H1 (cell line): Measurements from ENCODE around the gene CLEC16A. TPM values are rescaled to one million over a fixed set of nuclear protein-coding genes. Genes with fewer than 3 reads are reported as not detected.

ENCODE experiments used
- CTCF ChIA-PET: fragments of 300-600 bp; sonication (Branson Sonifier 250); formaldehyde crosslinking; loops from one replicate; lab custom pipeline; 2021; ENCODE audit not compliant: partially characterized antibody; lab: Charles Lee
- POLR2A ChIA-PET: fragments of 300-600 bp; sonication (Branson Sonifier 250); formaldehyde crosslinking; loops from one replicate; lab custom pipeline; 2021; ENCODE audit warnings: inconsistent platforms; ENCODE audit not compliant: partially characterized antibody; lab: Charles Lee
- DNase-seq, 2 experiments: peaks; one replicate each; pipeline versions ENCODE4 v3.0.0 to v3.0.0-alpha.2; 2010 to 2022; ENCODE audit warnings: low spot score in 2 of 2, low read depth in 1 of 2, mixed read lengths in 1 of 2
- FAIRE-seq: peaks from 2 replicates; lab custom pipeline; 2011; peaks lifted over from hg19 to GRCh38; lab: Jason Lieb, UNC
- H2AFZ ChIP-seq: 2 replicates; pipeline ENCODE4 v1.8.1; 2012; ENCODE audit warnings: low read length, inconsistent platforms
- H2AK5ac ChIP-seq: 2 replicates; pipeline ENCODE4 v1.6.1; 2013; ENCODE audit warnings: low read depth, low read length
- H2BK120ac ChIP-seq: replicated peaks from 2 replicates; pipeline ENCODE3; 2013; ENCODE audit warnings: low read depth, low read length, inconsistent platforms
- H2BK12ac ChIP-seq: 2 replicates; pipeline ENCODE4 v1.6.1; 2013; ENCODE audit warnings: low read depth, low read length
- H2BK15ac ChIP-seq: 2 replicates; pipeline ENCODE4 v1.6.1; 2013; ENCODE audit warnings: low read length
- H2BK20ac ChIP-seq: 2 replicates; pipeline ENCODE4 v1.6.1; 2013; ENCODE audit warnings: low read length
- H2BK5ac ChIP-seq: 2 replicates; pipeline ENCODE4 v1.6.1; 2013; ENCODE audit warnings: low read depth, low read length
- H3K14ac ChIP-seq: 2 replicates; pipeline ENCODE4 v1.6.1; 2013; ENCODE audit warnings: inconsistent platforms; ENCODE audit not compliant: insufficient read length
- H3K18ac ChIP-seq: 2 replicates; pipeline ENCODE4 v1.6.1; 2013; ENCODE audit warnings: low read length; ENCODE audit errors: extremely low read depth
- H3K23ac ChIP-seq: 2 replicates; pipeline ENCODE4 v1.6.1; 2013; ENCODE audit warnings: inconsistent platforms; ENCODE audit not compliant: insufficient read length
- H3K23me2 ChIP-seq: 2 replicates; pipeline ENCODE4 v1.6.1; 2013; ENCODE audit warnings: low read depth, low read length
- H3K27ac ChIP-seq: 2 replicates; pipeline ENCODE4 v1.6.1; 2011; ENCODE audit warnings: low read depth, low read length, inconsistent platforms
- H3K27me3 ChIP-seq, 4 experiments: replicated peaks in 1 of 4; 1 replicate in 1 of 4; 2 replicates in 3 of 4; pipeline versions ENCODE4 v1.6.1 to v1.8.1; 2011 to 2013; ENCODE audit warnings: low read length in 3 of 4, mild to moderate bottlenecking in 3 of 4, inconsistent platforms in 2 of 4, mixed read lengths in 2 of 4, moderate library complexity in 1 of 4; ENCODE audit not compliant: control insufficient read depth in 3 of 4, insufficient read depth in 3 of 4; ENCODE audit errors: extremely low read depth in 1 of 4
- H3K36me3 ChIP-seq, 4 experiments: 2 replicates each; pipeline versions ENCODE4 v1.6.1 to v1.8.1; 2011 to 2013; ENCODE audit warnings: mild to moderate bottlenecking in 4 of 4, low read length in 3 of 4, moderate library complexity in 2 of 4, control low read depth in 1 of 4, inconsistent platforms in 1 of 4; ENCODE audit not compliant: insufficient read depth in 4 of 4, control insufficient read depth in 2 of 4
- H3K4ac ChIP-seq: replicated peaks from 2 replicates; pipeline ENCODE3; 2013; ENCODE audit warnings: low read length, low read depth, mixed read lengths, inconsistent platforms; ENCODE audit not compliant: insufficient read length
- H3K4me1 ChIP-seq, 4 experiments: replicated peaks in 1 of 4; 1 replicate in 1 of 4; 2 replicates in 3 of 4; pipeline versions ENCODE4 v1.6.1 to v1.8.1; 2011 to 2013; ENCODE audit warnings: low read length in 3 of 4, inconsistent platforms in 2 of 4, mixed read lengths in 1 of 4; ENCODE audit not compliant: insufficient read depth in 4 of 4, control insufficient read depth in 3 of 4
- H3K4me2 ChIP-seq, 2 experiments: 2 replicates each; pipeline versions ENCODE4 v1.6.1 to v1.8.1; 2011 to 2013; ENCODE audit warnings: low read depth in 2 of 2, low read length in 2 of 2, control low read depth in 1 of 2, inconsistent platforms in 1 of 2, mild to moderate bottlenecking in 1 of 2; ENCODE audit not compliant: insufficient read depth in 1 of 2
- H3K4me3 ChIP-seq, 4 experiments: fragments of 200-600, 300-600 bp in 1 of 4; sonication (generic), shearing (Covaris generic), sonication (Bioruptor Twin) in 1 of 4; 2 replicates each; pipeline versions ENCODE4 v1.5.1 to v1.8.1; 2011 to 2016; ENCODE audit warnings: low read length in 4 of 4, low read depth in 3 of 4, control low read depth in 2 of 4, inconsistent platforms in 2 of 4, mild to moderate bottlenecking in 2 of 4, mixed read lengths in 1 of 4, moderate library complexity in 1 of 4; ENCODE audit not compliant: insufficient read depth in 2 of 4; ENCODE audit errors: extremely low read depth in 1 of 4
- H3K56ac ChIP-seq: replicated peaks from 2 replicates; pipeline ENCODE3; 2013; ENCODE audit warnings: low read depth, mild to moderate bottlenecking, mixed read lengths, low read length, inconsistent platforms; ENCODE audit not compliant: insufficient read length
- H3K79me1 ChIP-seq: 2 replicates; pipeline ENCODE4 v1.6.1; 2013; ENCODE audit warnings: low read depth, low read length, control low read depth
- H3K79me2 ChIP-seq, 2 experiments: 2 replicates each; pipeline versions ENCODE4 v1.6.1 to v1.8.1; 2012 to 2013; ENCODE audit warnings: low read length in 2 of 2, mild to moderate bottlenecking in 2 of 2, inconsistent platforms in 1 of 2; ENCODE audit not compliant: insufficient read depth in 2 of 2, control insufficient read depth in 1 of 2
- H3K9ac ChIP-seq, 4 experiments: replicated peaks in 1 of 4; 1 replicate in 1 of 4; 2 replicates in 3 of 4; pipeline versions ENCODE4 v1.6.1 to v1.8.1; 2011 to 2013; ENCODE audit warnings: low read depth in 3 of 4, low read length in 3 of 4, control low read depth in 2 of 4, mild to moderate bottlenecking in 2 of 4, moderate library complexity in 2 of 4, inconsistent platforms in 1 of 4; ENCODE audit errors: extremely low read depth in 1 of 4
- H3K9me3 ChIP-seq, 2 experiments: 2 replicates each; pipeline versions ENCODE4 v1.6.1 to v1.8.1; 2012 to 2013; ENCODE audit warnings: mild to moderate bottlenecking in 2 of 2, moderate library complexity in 2 of 2, control low read depth in 1 of 2, inconsistent platforms in 1 of 2, low read depth in 1 of 2, low read length in 1 of 2, mixed read lengths in 1 of 2; ENCODE audit not compliant: insufficient read depth in 2 of 2
- H4K20me1 ChIP-seq, 2 experiments: replicated peaks in 1 of 2; 2 replicates each; pipeline versions ENCODE3 to v1.8.1; 2011 to 2013; ENCODE audit warnings: inconsistent platforms in 2 of 2, low read length in 2 of 2, mild to moderate bottlenecking in 1 of 2; ENCODE audit not compliant: insufficient read depth in 2 of 2, control insufficient read depth in 1 of 2
- H4K5ac ChIP-seq: 2 replicates; pipeline ENCODE4 v1.6.1; 2013; ENCODE audit warnings: low read length, low read depth, mixed read lengths, inconsistent platforms; ENCODE audit not compliant: insufficient read length
- H4K8ac ChIP-seq: 2 replicates; pipeline ENCODE4 v1.8.0; 2013; ENCODE audit warnings: mild to moderate bottlenecking, moderate library complexity, low read length, inconsistent platforms; ENCODE audit not compliant: insufficient read depth; ENCODE audit errors: extremely low read depth
- H4K91ac ChIP-seq: replicated peaks from 2 replicates; pipeline ENCODE3; 2013; ENCODE audit warnings: low read length, mixed read lengths, inconsistent platforms; ENCODE audit not compliant: insufficient read length
- ATF3 ChIP-seq: IDR thresholded peaks from 2 replicates; pipeline ENCODE4 v1.6.1; 2011; ENCODE audit warnings: low read depth, mild to moderate bottlenecking, low read length; ENCODE audit not compliant: insufficient read depth
- CHD1 ChIP-seq: IDR thresholded peaks from 2 replicates; pipeline ENCODE4 v1.6.1; 2012; ENCODE audit warnings: low read depth, low read length, improper control_type of control experiment
- CREB1 ChIP-seq: IDR thresholded peaks from 2 replicates; pipeline ENCODE4 v1.6.1; 2012; ENCODE audit warnings: inconsistent platforms
- E2F6 ChIP-seq: IDR thresholded peaks from 2 replicates; pipeline ENCODE4 v1.6.1; 2012; ENCODE audit warnings: inconsistent platforms
- GTF2F1 ChIP-seq: IDR thresholded peaks from 2 replicates; pipeline ENCODE4 v1.6.1; 2012; ENCODE audit warnings: low read depth, low read length, improper control_type of control experiment, borderline replicate concordance
- JUND ChIP-seq: IDR thresholded peaks from 2 replicates; pipeline ENCODE4 v1.6.1; 2011; ENCODE audit warnings: mild to moderate bottlenecking, improper control_type of control experiment, low read length
- KDM1A ChIP-seq: fragments of 200-600, 300-600 bp; sonication (generic); IDR thresholded peaks from 2 replicates; pipeline ENCODE4 v1.7.1; 2016; ENCODE audit warnings: mild to moderate bottlenecking, low read length, borderline replicate concordance
- NANOG ChIP-seq: IDR thresholded peaks from 2 replicates; pipeline ENCODE4 v1.6.1; 2011; ENCODE audit warnings: low read length, low read depth, mild to moderate bottlenecking, inconsistent platforms; ENCODE audit not compliant: insufficient read depth, poor library complexity, severe bottlenecking
- RBBP5 ChIP-seq: IDR thresholded peaks from 2 replicates; pipeline ENCODE4 v1.7.1; 2012; ENCODE audit warnings: low read depth, mild to moderate bottlenecking, inconsistent platforms, low read length, moderate library complexity, borderline replicate concordance
- SAP30 ChIP-seq: fragments of 300-600 bp; sonication (generic); IDR thresholded peaks from 2 replicates; pipeline ENCODE4 v1.7.1; 2012; ENCODE audit warnings: low read length, moderate library complexity, mild to moderate bottlenecking, inconsistent platforms; ENCODE audit not compliant: insufficient read depth, insufficient replicate concordance
- SP1 ChIP-seq: IDR thresholded peaks from 2 replicates; pipeline ENCODE4 v1.6.1; 2011; ENCODE audit warnings: low read depth, low read length
- ZNF274 ChIP-seq: IDR thresholded peaks from 2 replicates; pipeline ENCODE4 v1.7.0; 2012; ENCODE audit warnings: low read length, borderline replicate concordance; ENCODE audit errors: extremely low read depth
- WGBS, 2 experiments: shearing (Covaris generic) in 1 of 2; methylation state at CpG; one replicate each; pipeline versions ENCODE4 v1.1.6 to v1.1.7; 2013 to 2015; ENCODE audit warnings: low lambda C conversion rate in 2 of 2, mixed read lengths in 2 of 2, inconsistent platforms in 1 of 2, low coverage in 1 of 2, missing lambda C conversion rate in 1 of 2; ENCODE audit not compliant: insufficient replicate concordance in 2 of 2, insufficient coverage in 1 of 2, insufficient read length in 1 of 2; ENCODE audit errors: extremely low coverage in 1 of 2, missing lambda C conversion rate in 1 of 2; 5-methylcytosine and 5-hydroxymethylcytosine counted together
- polyA plus RNA-seq, 7 experiments: library from polyadenylated mRNA; depleted of rRNA in 3 of 7; stranded (reverse) in 5 of 7; unstranded in 2 of 7; fragments of >200 nt in 5 of 7; fragments of 200-250 nt in 2 of 7; gene quantifications; 1 replicate in 5 of 7; 2 replicates in 1 of 7; 4 replicates in 1 of 7; pipeline versions ENCODE4 v1.2.1 to v1.2.3, GENCODE V29; 2011 to 2013; ENCODE audit warnings: missing spikeins in 2 of 7, mixed read lengths in 2 of 7
- total RNA-seq: library from RNA; stranded (reverse); fragmentation: NEBNext Ultra II Directional; extraction: Animal tissue kit (Norgen Biotek cat#: 25700); gene quantifications from 2 replicates; pipeline ENCODE4 v1.2.1, GENCODE V29; 2021

CLEC16A gene
- total and polyA plus RNA-seq, 2 of the 8 experiments (the other 6 are each of a cell fraction or from before 2014, with no cell fraction given) = 7.6 to 19.3 TPM

- Histone ChIP-seq H3K9me3 (no peaks in the 10 kb centered on the region), H2AFZ (no peak overlapping the region), H3K4me1 (no peaks in the 10 kb centered on the region), H2BK120ac (no peak overlapping the region), H3K14ac (no peak overlapping the region), H3K23me2 (no peaks in the 10 kb centered on the region), H4K8ac (no peak overlapping the region), H3K18ac (no peak overlapping the region; the same call in 1 of the 2 replicates), H2BK5ac (no peak overlapping the region), H4K20me1 (no peaks in the 10 kb centered on the region), H3K79me2 (no peaks in the 10 kb centered on the region), H4K91ac (no peak overlapping the region), H3K4ac (no peak overlapping the region), H2BK15ac (no peak overlapping the region), H3K4me3 (no peak overlapping the region), H2BK12ac (no peak overlapping the region), H3K56ac (no peak overlapping the region), H4K5ac (no peak overlapping the region), H3K79me1 (no peaks in the 10 kb centered on the region; the same call in 1 of the 2 replicates), H3K27ac (no peak overlapping the region), H3K4me2 (no peak overlapping the region), H3K9ac (no peak overlapping the region), H3K23ac (no peak overlapping the region), H3K36me3 (no peaks in the 10 kb centered on the region), H2AK5ac (no peak overlapping the region), H2BK20ac (no peak overlapping the region), H3K27me3 (no peaks in the 10 kb centered on the region)
- WGBS, 2 experiments = 89% methylated on average over 6 of the region's 6 CpGs; no CpG with 5 or more reads in 1 of the 2 experiments
- CTCF ChIA-PET = interaction anchor here (0.9 to 1.8 kb wide), 3 partner anchors 26 to 103 kb away, joined by 3 to 4 read pairs (median 4); no protein-coding TSS in a partner anchor
- no peak for FAIRE-seq
- DNase-seq = no peak
- POLR2A ChIA-PET = no interaction called here
- TF ChIP-seq ATF3 (no peak), NANOG (no peak), KDM1A (no peak), JUND (no peak), E2F6 (no peak), SP1 (no peak), GTF2F1 (no peak), RBBP5 (no peak), SAP30 (no peak), CHD1 (no peak), CREB1 (no peak), ZNF274 (no peak)
These were observed 70.7 kb downstream of the CLEC16A start for GRCh38 chr16:11015076-11015475.
